ENCODE data around the gene ROCK2. TPM values are rescaled to one million over a fixed set of nuclear protein-coding genes. Genes with fewer than 3 reads are reported as not detected.

Gene ROCK2
- total and polyA plus RNA-seq, 2 experiments from 2014 or later: 34.5 to 59.6 TPM

DNA sequence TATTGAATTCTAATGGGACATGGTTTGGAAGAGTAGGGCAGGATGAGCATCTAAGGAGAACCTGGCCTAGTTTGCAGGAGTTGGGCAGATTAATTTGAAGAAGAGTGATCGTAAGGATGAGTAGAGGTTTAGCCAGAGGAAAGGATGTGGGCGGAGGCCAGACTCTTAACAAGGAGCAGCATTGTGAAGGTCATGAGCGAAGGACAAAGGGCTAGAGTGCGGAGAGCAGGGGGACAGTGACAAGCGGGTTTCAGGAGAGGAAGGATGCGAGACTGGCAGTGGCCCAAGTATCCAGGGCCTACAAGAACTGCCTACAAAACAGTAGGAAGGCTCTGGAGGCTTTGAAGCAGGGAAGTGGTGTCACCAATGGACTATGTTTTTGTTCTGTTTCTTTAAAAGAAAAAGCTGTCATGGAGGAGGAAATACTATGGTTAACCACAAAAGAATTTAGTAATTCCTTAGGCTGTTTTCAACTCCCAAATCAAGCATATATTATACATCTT is 169.1 kb downstream of the ROCK2 start:
- H3K4me2 ChIP-seq: no peak overlapping the region
- 92% methylated on average over 6 of the region's 6 CpGs for WGBS (ENCODE audit: low lambda C conversion rate, missing lambda C conversion rate)
- no peak for DNase-seq (ENCODE audit: low spot score)
- H3K27me3 ChIP-seq: no peaks in the 10 kb centered on the region
- no peak overlapping the region for H3K27ac ChIP-seq
- H3K9me2 ChIP-seq (replicated peaks; ENCODE audit: insufficient read depth): no peaks in the 10 kb centered on the region
- no peaks in the 10 kb centered on the region for H3K4me1 ChIP-seq (ENCODE audit: insufficient read depth)
- no peaks in the 10 kb centered on the region for H3K36me3 ChIP-seq (replicated peaks; ENCODE audit: insufficient read depth, low read depth)
- H2AFZ ChIP-seq: no peak overlapping the region
- no peaks in the 10 kb centered on the region for H3K9me3 ChIP-seq (ENCODE audit: low read depth)
- TF ChIP-seq EZH2 (IDR thresholded peaks at IDR 0.05; ENCODE audit: borderline replicate concordance) (no peak), EZH2phosphoT487 (IDR thresholded peaks at IDR 0.05; ENCODE audit: low read depth, severe bottlenecking, unreplicated experiment) (no peak)
- TF ChIP-seq, protein P1, sequence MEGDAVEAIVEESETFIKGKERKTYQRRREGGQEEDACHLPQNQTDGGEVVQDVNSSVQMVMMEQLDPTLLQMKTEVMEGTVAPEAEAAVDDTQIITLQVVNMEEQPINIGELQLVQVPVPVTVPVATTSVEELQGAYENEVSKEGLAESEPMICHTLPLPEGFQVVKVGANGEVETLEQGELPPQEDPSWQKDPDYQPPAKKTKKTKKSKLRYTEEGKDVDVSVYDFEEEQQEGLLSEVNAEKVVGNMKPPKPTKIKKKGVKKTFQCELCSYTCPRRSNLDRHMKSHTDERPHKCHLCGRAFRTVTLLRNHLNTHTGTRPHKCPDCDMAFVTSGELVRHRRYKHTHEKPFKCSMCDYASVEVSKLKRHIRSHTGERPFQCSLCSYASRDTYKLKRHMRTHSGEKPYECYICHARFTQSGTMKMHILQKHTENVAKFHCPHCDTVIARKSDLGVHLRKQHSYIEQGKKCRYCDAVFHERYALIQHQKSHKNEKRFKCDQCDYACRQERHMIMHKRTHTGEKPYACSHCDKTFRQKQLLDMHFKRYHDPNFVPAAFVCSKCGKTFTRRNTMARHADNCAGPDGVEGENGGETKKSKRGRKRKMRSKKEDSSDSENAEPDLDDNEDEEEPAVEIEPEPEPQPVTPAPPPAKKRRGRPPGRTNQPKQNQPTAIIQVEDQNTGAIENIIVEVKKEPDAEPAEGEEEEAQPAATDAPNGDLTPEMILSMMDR (IDR thresholded peaks at IDR 0.05; ENCODE audit: poor library complexity): no peak
- no peak overlapping the region for H3K4me3 ChIP-seq
- H4K20me1 ChIP-seq (ENCODE audit: insufficient read depth, poor library complexity, severe bottlenecking): no peaks in the 10 kb centered on the region
- no peaks in the 10 kb centered on the region for H3K79me2 ChIP-seq

DNA sequence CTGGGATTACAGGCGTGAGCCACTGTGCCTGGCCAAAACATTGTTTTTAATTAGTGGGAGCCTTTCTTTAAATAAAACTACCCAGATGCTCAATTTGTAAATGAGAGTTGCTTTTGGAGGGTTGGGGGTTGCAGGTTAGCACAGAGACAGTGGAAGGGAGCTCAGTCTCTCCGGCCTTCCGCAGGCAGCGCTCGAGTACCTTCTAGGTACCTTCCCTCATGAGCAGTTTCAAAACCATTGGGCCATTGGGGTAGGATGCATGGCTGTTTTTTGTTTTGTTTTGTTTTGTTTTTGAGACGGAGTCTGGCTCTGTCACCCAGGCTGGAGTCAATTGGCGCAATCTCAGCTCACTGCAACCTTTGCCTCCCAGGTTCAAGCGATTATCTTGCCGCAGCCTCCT is 170.2 kb downstream of the ROCK2 start:
- TF ChIP-seq EZH2phosphoT487 (IDR thresholded peaks at IDR 0.05; ENCODE audit: low read depth, severe bottlenecking, unreplicated experiment) (no peak), EZH2 (IDR thresholded peaks at IDR 0.05; ENCODE audit: borderline replicate concordance) (no peak)
- TF ChIP-seq, protein P1 (IDR thresholded peaks at IDR 0.05; ENCODE audit: poor library complexity): no peak
- no peak for DNase-seq (ENCODE audit: low spot score)
- no peak overlapping the region for H3K4me3 ChIP-seq
- H3K27me3 ChIP-seq: no peaks in the 10 kb centered on the region
- 95% methylated on average over 9 of the region's 9 CpGs for WGBS (ENCODE audit: low lambda C conversion rate, missing lambda C conversion rate)
- no peak overlapping the region for H3K27ac ChIP-seq
- H2AFZ ChIP-seq: no peak overlapping the region
- H3K36me3 ChIP-seq (replicated peaks; ENCODE audit: insufficient read depth, low read depth): no peaks in the 10 kb centered on the region
- H3K4me1 ChIP-seq (ENCODE audit: insufficient read depth): no peaks in the 10 kb centered on the region
- H3K9me2 ChIP-seq (replicated peaks; ENCODE audit: insufficient read depth): no peaks in the 10 kb centered on the region
- no peaks in the 10 kb centered on the region for H4K20me1 ChIP-seq (ENCODE audit: insufficient read depth, poor library complexity, severe bottlenecking)
- no peak overlapping the region for H3K4me2 ChIP-seq
- no peaks in the 10 kb centered on the region for H3K79me2 ChIP-seq
- no peaks in the 10 kb centered on the region for H3K9me3 ChIP-seq (ENCODE audit: low read depth)

DNA sequence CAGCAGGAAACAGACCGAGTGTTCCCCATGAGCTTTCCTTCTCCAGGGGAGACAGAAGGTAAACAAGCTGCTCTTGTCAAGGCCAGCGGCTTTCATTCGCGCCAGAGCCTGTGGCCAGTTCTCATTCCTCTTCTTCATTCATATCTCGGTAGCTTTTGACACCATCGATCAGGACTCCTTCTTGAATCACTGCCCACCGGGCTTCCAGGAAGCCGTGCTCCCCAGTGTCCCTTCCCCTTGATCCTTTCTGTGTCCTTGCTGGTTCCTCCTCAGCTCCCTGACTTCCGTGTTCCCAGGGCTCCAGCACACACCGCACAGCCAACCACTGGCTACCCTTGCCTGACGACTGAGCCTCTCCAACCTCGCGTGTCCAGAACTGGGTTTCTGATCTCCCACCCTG is 175.1 kb downstream of the ROCK2 start:
- H3K27me3 ChIP-seq: no peaks in the 10 kb centered on the region
- no peaks in the 10 kb centered on the region for H3K36me3 ChIP-seq (replicated peaks; ENCODE audit: insufficient read depth, low read depth)
- H3K9me2 ChIP-seq (replicated peaks; ENCODE audit: insufficient read depth): no peaks in the 10 kb centered on the region
- DNase-seq (ENCODE audit: low spot score): no peak
- H3K79me2 ChIP-seq: no peaks in the 10 kb centered on the region
- H4K20me1 ChIP-seq (ENCODE audit: insufficient read depth, poor library complexity, severe bottlenecking): no peaks in the 10 kb centered on the region
- H3K4me2 ChIP-seq: no peak overlapping the region
- WGBS (ENCODE audit: low lambda C conversion rate, missing lambda C conversion rate): 86% methylated on average over 13 of the region's 13 CpGs
- H3K27ac ChIP-seq: no peak overlapping the region
- no peak overlapping the region for H3K4me3 ChIP-seq
- TF ChIP-seq, protein P1 (IDR thresholded peaks at IDR 0.05; ENCODE audit: poor library complexity): no peak
- TF ChIP-seq EZH2phosphoT487 (IDR thresholded peaks at IDR 0.05; ENCODE audit: low read depth, severe bottlenecking, unreplicated experiment): no peak
- TF ChIP-seq EZH2 (IDR thresholded peaks at IDR 0.05; ENCODE audit: borderline replicate concordance): no peak
- no peaks in the 10 kb centered on the region for H3K4me1 ChIP-seq (ENCODE audit: insufficient read depth)
- no peaks in the 10 kb centered on the region for H3K9me3 ChIP-seq (ENCODE audit: low read depth)
- H2AFZ ChIP-seq: no peak overlapping the region

DNA sequence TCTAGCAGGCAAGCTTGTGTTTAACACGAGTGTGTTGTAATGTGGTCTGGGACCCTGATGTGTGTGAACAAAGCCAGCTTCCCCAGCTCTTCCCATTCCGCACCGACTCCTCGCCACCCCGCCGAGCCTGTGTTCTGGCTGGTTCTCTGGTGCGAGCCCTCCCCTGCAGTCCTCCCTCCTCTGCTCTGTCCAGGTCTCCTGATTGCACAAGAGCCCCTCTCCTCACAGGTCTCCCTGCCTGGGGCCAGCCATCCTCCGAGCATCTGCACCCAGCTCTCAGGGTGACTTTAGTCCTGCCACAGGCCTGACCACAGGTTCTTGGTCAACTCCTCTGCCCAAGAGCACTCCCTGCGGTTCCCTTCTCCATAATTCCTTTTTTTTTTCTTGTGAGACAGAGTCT is 175.9 kb downstream of the ROCK2 start:
- H3K27ac ChIP-seq: no peak overlapping the region
- no peak overlapping the region for H3K4me2 ChIP-seq

More for the DNA sequence above, 175.9 kb downstream of the ROCK2 start:
- Histone ChIP-seq H3K36me3 (replicated peaks; ENCODE audit: insufficient read depth, low read depth) (no peaks in the 10 kb centered on the region), H4K20me1 (ENCODE audit: insufficient read depth, poor library complexity, severe bottlenecking) (no peaks in the 10 kb centered on the region), H3K27me3 (no peaks in the 10 kb centered on the region), H3K4me3 (no peak overlapping the region), H3K79me2 (no peaks in the 10 kb centered on the region), H3K9me3 (ENCODE audit: low read depth) (no peaks in the 10 kb centered on the region), H2AFZ (no peak overlapping the region), H3K9me2 (replicated peaks; ENCODE audit: insufficient read depth) (no peaks in the 10 kb centered on the region), H3K4me1 (ENCODE audit: insufficient read depth) (no peaks in the 10 kb centered on the region)
- WGBS (ENCODE audit: low lambda C conversion rate, missing lambda C conversion rate): 83% methylated on average over 9 of the region's 9 CpGs
- no peak for DNase-seq (ENCODE audit: low spot score)
- TF ChIP-seq, protein P1 (IDR thresholded peaks at IDR 0.05; ENCODE audit: poor library complexity): no peak
- TF ChIP-seq EZH2 (IDR thresholded peaks at IDR 0.05; ENCODE audit: borderline replicate concordance) (no peak), EZH2phosphoT487 (IDR thresholded peaks at IDR 0.05; ENCODE audit: low read depth, severe bottlenecking, unreplicated experiment) (no peak)
